Erythroblast (primary cell): Measurements from ENCODE around the gene PPIC.

ENCODE experiments used
- GATA1 ChIP-seq: IDR thresholded peaks from 2 replicates; pipeline ENCODE4 v1.6.1; 2011; ENCODE audit warnings: low read depth, mild to moderate bottlenecking, control low read depth, low read length, moderate library complexity
- POLR2A ChIP-seq: IDR thresholded peaks from 2 replicates; pipeline ENCODE4 v1.6.1; 2011; ENCODE audit warnings: mild to moderate bottlenecking, low read length

DNA sequence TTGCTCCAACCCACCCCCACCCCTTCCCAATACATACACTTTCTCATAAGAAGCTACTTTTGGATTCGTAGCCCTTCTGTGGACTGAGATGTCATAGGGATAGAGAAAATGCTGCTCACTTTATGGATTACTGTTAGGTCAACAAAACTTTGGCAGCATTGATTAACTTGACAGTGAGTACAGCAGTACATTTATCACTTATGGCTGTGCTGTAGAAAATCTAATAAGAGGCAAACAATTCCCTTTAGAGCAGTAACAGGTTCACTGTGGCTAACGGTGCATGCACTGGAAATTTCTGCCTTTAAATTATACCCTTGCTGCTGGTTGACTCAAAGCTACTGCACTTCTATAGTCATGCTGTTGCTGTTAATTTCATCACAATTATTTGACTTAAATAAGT is 59.2 kb downstream of the PPIC start:
- TF ChIP-seq POLR2A (no peak), GATA1 (no peak)
